ENCODE results near the gene CD22. TPM values are rescaled to one million over a fixed set of nuclear protein-coding genes. Genes with fewer than 3 reads are reported as not detected.

Gene CD22
- total RNA-seq, 4 donors from 2014 or later = 1.3 to 5.8 (median 2.7) TPM

DNA sequence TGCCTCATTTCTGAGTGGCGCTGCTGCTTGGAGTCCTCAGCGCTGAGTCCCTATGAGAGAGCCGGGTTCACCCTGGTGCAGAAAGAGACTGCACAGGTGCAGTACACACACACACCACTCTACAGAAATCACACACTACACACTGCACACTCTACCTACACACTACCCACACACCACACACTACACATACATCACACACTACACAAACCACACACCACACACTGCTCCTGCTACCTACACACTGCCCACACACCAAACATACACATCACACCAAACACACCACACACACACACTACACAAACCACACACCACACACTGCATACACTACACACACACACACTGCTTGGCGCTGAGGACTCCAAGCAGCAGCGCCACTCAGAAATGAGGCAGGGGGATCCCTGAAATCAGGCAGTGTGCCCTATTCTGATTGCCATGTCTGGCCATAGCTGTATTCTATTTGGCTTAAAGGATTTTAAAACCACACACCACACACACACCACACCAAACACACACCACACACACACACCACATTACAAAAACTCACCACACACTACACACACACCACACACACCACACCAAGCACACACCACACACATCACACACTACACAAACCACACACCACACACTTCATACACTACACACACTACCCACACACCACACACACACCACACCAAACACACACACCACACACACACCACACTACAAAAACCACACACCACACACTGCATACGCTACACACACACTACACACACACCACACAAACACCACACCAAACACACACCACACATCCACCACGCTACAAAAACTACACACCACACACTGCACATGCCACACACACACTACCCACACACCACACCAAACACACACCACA lies 32.1 kb upstream of the CD22 start:
- TF ChIP-seq, protein P1, sequence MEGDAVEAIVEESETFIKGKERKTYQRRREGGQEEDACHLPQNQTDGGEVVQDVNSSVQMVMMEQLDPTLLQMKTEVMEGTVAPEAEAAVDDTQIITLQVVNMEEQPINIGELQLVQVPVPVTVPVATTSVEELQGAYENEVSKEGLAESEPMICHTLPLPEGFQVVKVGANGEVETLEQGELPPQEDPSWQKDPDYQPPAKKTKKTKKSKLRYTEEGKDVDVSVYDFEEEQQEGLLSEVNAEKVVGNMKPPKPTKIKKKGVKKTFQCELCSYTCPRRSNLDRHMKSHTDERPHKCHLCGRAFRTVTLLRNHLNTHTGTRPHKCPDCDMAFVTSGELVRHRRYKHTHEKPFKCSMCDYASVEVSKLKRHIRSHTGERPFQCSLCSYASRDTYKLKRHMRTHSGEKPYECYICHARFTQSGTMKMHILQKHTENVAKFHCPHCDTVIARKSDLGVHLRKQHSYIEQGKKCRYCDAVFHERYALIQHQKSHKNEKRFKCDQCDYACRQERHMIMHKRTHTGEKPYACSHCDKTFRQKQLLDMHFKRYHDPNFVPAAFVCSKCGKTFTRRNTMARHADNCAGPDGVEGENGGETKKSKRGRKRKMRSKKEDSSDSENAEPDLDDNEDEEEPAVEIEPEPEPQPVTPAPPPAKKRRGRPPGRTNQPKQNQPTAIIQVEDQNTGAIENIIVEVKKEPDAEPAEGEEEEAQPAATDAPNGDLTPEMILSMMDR (IDR thresholded peaks at IDR 0.05) = no peak
- ATAC-seq (ENCODE audit: low FRiP score) (no peak), DNase-seq (ENCODE audit: low spot score) (no peak)

DNA sequence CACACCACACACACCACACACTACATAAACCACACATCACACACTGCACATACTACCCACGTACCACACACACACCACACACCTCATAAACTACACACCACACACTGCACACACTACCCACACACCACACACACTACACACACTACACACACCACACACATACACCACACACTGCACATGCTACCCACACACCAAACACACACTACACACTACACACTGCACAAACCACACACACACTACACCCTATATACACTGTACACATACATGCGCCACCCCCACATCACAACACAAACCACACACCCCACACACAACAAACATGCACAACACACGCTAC lies 31.5 kb upstream of the CD22 start:
- DNase-seq (ENCODE audit: low spot score) = no peak
- ATAC-seq (ENCODE audit: low FRiP score) = no peak
- TF ChIP-seq, protein P1 (IDR thresholded peaks at IDR 0.05) = no peak

DNA sequence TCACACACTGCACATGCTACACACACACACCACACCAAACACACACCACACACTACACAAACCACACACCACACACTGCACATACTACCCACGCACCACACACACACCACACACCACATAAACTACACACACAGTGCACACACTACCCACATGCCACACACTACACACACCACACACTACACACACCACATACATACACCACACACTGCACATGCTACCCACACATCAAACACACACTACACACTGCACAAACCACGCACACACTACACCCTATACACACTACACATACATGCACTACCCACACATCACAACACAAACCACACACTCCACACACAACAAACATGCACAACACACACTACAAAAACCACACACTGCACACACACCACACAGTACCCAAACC lies 31.1 kb upstream of the CD22 start:
- TF ChIP-seq, protein P1 (IDR thresholded peaks at IDR 0.05) = no peak
- no peak for DNase-seq (ENCODE audit: low spot score)
- no peak for ATAC-seq (ENCODE audit: low FRiP score)

DNA sequence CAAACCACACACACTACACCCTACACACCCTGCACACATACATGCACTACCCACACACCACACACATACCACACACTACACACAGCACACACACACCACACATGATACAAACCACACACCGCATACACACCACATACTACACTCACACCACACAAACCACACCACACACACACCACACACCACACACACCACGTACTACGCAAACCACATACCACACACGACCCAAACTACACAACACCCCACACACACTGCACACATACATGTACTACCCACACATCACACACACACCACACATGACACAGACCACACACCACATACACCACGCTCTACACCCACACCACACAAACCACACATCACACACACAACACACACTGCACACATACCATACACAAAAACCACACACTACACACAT lies 30.4 kb upstream of the CD22 start:
- ATAC-seq (ENCODE audit: low FRiP score) = no peak
- TF ChIP-seq, protein P1 (IDR thresholded peaks at IDR 0.05) = no peak
- DNase-seq (ENCODE audit: low spot score) = no peak

DNA sequence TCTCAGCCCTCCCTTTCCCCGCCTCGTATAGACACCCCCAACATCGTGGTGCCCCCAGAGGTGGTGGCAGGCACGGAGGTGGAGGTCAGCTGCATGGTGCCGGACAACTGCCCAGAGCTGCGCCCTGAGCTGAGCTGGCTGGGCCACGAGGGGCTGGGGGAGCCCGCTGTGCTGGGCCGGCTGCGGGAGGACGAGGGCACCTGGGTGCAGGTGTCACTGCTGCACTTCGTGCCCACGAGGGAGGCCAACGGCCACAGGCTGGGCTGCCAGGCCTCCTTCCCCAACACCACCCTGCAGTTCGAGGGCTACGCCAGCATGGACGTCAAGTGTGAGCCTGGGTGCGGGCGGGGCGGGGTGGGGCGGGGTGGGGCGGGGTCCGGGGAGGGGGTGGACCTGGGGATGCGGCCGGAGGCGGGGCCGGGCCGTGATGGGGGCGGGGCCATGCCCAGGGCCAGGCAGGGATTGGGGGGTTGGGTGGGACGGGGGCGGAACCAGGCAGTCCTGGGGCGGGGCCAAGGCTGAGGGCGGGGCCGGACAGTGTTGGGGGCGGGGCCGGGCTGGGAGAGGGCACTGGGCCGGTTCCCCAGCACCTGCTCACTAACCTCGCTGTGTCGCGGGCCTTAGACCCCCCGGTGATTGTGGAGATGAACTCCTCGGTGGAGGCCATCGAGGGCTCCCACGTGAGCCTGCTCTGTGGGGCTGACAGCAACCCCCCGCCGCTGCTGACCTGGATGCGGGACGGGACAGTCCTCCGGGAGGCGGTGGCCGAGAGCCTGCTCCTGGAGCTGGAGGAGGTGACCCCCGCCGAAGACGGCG lies 29.3 kb upstream of the CD22 start:
- TF ChIP-seq, protein P1 (IDR thresholded peaks at IDR 0.05) = no peak
- ATAC-seq (ENCODE audit: low FRiP score) = no peak
- DNase-seq (ENCODE audit: low spot score) = no peak

DNA sequence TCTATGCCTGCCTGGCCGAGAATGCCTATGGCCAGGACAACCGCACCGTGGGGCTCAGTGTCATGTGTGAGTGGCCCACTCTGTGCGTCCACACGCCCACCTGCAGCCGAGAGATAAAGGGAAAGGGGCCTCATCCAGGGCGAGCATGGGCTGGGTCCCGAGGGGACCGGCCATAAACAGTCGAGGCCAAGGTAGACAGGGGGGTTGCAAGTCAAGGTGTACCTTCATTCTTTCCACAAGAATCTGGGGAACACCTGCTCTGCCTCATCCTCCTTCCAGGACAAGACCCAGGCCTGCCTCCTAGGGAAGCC lies 28.7 kb upstream of the CD22 start:
- ATAC-seq (ENCODE audit: low FRiP score) = no peak
- TF ChIP-seq, protein P1 (IDR thresholded peaks at IDR 0.05) = no peak

More for the DNA sequence above, 28.7 kb upstream of the CD22 start:
- DNase-seq (ENCODE audit: low spot score) = no peak
